UCSD-AML1 (cell line): ENCODE data around the gene GRP.

Source experiments
- DNase-seq: peaks from one replicate; lab custom pipeline; 2025; ENCODE audit not compliant: unreplicated experiment; lab: John Stamatoyannopoulos, UW

GRP gene

DNA sequence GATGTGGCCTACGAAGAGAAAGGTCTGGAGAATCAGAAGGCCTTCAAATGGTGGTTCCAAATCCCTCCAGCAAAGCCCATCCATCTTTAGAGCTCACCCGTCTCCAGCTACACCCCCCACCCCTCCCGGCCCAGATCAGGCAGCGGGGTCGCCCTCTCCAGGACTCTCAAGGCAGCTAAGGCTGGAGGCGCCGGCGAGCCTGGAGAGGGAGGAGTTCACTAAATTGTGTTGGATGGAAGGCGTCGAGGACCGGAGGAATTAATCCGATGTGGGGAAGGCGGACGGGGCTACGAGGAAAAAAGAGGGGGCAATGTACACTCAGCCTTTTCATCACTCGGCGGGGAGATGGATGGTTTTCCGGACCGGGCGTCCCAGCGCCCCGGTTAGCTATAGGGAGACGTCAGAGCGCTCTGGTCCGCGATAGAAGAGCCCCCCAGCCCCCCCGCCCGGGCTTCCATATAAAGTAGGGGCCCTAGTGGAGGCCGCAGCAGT lies at the start of gene GRP:
GRP (plus strand) TSS at position 487 of the 492 bp plus-strand sequence. CDS start 108 bp downstream, outside the sequence.
- DNase-seq = no peak

DNA sequence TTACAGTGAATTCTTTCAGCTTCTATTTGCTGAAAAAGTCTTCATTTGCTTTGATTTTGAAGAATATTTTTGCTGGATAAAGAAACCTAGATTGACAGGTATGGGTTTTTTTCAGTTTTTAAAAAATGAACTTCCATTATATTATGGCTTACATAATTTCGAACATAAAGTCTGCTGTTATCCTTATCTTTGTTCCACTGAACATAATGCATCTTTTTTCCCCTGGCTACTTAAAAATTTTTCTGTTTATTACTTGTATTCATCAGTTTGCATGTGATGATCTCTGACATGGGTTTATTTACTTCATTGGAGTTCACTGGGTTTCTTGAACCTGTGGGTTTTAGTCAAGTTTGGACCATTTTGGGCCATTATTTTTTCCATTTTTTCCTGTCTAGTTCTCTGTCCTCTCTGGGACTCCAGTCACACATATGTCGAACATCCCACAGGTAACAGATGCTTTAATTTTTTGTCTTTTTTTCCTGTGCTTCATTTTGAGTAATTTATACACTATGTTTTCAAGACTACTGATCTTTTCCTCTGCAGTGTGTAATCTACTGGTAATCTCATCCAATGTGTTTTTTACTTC lies 47.2 kb upstream of the GRP start:
- no peak for DNase-seq

DNA sequence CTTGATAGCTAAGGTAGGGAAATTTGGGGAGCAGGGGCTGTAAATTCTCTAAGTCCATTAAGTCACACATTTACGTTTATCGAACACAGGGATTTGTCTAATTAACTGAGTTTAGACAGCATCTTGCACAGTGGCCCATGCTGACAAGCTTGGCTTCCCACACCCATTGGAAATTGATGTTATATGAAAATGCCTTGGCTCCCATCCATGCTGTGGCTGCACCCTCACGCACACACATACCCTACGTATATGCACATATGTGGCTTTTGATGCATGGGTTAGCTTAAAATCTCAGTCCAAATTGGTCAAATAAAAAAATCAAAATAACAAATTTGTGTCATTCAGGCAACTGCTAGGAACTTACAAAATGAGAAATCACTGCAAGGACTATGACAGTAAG lies 42.5 kb upstream of the GRP start:
- no peak for DNase-seq

DNA sequence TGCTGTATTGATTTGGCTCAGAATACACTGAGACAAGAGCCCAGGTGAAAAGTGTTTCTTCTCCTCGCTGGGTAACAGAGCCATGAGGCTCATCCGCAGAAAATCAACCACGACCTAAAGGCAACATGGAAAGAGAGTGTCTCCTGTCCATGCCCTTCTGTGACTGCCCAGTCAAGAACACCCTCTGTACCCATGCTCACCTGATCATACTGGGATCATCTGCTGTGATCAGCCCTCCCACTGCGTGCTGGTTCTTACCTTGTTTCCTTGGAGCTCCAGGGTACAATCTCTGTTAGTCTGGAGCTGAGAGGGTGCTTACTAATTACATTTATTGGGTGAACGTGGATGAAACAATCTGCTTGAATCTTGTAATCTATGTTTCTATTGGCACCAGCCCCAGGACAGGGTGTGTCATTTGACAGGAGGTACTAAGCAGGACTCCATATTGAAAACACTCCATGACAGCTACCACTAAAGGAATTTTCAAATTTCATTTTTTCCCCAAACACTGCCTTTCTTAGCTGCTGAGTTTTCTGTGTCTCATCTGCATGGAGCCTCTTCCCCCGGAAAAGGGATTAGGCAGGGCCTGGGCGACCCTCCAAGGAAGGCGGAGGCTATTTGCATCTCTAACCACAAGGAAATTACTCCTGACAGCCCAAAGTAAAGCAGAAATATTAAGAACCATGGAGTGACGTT lies 39.7 kb upstream of the GRP start:
- DNase-seq = no peak

DNA sequence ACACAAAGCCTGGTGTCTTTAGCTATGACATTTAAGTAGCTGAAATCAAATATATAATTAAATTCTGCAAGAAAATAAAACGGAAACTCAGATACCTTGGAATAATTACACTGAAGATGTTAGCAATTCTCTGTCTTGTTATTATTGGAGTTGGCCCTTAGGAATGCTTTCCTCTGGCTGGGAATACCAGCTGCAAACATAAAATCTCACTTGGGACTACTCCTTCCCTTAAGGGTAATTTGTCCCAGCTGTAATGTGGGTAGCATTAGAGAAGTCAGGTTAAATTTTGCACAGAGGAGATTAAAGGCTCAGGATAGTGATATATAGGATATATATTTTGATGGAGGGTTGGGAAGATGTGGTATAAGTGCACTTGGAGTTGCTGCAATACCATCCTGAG lies 37.3 kb upstream of the GRP start:
- DNase-seq = no peak

DNA sequence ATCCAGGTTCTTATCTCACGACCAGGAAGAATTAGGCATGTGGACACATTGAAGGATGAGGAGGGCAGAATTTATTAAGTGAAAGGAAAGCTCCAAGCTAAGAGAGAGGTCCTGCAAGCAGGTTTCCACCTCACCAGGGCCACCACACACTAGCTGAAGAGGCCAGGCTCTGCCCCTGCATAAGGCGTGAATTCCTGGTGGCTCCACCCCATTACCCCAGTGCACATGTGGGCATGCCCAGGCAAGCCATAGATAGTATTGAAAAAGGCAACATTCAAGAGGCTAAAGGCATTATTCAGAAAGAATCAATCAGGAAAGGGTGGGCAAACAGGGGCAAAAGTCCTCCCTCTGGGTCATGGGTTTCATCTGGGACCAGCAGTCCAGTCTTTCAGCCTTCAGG lies 30.9 kb upstream of the GRP start:
- no peak for DNase-seq

DNA sequence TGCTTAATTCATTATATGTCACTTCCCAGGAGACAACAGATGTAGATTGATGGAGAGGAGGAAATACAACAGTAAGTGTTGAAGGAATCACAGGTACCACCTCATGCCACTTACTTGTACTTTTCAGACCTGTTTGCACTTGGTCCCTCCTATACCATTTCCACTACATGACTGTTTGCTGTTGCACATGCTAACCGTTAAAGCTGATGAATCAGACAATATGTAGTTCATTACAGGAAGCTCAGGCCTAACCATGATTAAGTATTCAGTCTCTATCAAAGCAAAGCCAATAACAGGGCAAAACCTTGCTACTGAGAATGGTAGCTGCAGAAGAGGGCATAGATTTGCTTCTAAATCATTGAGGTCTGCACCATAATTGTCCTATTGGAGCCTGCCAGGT lies 30.2 kb upstream of the GRP start:
- DNase-seq = no peak

DNA sequence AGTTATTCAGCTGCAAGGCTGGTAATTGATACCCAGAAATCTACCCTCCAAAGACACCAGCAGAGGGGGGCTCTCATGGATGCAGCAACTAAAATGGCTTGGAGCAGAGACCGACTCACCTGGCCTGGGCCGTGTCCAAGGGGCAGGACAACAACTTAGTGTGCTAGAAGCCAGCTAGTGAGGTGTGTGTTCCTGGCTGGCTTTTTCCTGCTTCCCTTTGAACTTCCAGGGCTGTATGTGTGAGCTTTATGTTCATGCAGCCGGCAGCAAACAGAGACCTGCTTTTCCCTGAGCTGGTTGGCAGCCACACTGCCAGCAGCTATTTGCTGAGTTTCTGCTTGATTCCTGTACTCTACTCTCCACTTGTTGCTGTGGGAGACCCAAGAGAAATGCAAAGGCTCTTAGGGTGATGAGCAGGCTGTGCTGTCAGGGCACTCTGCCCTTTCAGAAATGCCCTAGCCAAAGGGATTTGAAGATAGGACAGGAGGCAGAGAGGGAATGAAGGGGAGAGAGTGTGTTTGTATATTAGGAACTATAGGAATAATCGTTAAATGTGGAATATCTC lies 23.7 kb upstream of the GRP start:
- DNase-seq = no peak

DNA sequence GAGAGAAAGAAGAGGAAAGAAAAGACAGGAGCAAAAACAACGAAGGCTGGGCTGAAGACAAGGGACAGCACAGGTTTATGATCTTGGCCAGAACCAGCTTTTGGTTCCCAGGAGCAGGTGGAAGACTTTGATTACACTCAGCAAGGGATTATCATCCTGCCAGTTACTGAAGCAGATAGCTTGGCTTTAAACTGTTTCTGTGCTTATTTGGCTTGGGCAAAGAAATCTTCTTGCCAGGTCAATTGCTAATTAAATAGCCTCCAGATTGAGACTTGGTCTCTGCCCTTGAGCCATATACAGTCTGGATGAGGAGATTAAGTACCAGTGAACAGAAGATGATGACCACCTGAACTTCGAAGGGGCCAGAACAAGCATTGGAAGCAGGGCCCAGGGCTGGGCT lies 22.3 kb upstream of the GRP start:
- DNase-seq = no peak

DNA sequence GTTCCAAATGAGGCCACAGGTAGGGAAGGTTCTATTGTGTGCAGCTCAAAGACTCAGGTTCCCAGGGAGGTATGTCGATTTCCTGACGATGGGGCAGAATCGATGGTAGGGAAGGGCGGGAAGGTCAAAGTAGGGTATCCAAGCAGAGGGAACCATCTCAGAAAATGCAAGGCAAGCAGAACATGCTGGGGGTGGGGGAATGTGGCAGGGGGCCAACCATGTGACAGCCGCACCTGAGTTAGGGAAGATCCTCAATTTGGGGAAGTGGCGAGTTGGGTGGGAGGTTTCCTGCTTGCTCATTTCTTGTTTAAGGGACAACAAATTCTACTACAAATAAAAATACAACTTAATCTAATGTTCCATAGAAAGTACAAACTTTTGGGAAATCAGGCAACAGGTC lies 21.7 kb upstream of the GRP start:
- DNase-seq = no peak

DNA sequence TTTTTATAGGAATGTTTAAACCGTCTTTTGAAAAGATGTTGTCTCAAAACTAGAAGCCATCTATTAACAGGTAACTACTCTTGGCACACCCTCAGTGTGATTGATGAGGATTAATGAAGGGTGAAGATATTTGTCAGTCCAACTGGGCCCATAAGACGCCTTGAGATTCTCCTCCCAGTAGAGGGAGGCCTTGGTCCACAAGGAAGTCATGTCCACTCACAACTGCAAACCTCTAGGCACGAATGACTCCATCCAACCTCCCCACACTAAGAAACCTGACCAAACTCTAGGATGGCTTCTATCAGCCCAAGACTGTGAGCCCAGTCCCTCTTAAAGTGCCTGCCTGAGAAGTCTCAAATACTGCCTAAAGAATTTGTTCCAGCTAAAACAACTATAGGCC lies 19.2 kb upstream of the GRP start:
- no peak for DNase-seq

DNA sequence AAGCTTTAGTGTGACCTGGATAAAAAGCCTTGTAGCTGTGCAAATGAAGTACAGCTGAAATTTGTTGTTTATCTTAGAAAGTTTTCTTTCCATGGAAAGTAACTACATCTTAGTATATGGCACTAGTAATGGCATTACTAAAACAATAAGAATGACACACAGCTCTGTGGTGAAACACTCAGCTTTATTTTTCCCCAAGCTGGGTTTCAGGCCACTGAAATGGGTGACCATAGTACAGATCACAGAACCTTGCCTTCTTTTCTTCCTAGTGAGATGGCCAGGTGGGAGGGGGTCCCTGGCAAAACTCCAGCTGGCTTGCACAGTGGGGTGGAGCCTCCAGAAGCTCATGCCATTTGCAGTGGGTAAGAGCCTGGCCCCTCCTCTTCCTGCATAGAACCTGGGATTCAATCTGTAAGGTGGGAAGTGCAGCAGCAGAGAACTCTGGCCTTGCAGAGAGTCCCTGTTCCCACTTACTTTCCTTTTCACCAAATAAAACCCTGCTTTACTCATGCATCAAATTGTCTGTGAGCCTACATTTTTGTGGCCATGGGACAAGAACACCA lies 17.6 kb upstream of the GRP start:
- no peak for DNase-seq

DNA sequence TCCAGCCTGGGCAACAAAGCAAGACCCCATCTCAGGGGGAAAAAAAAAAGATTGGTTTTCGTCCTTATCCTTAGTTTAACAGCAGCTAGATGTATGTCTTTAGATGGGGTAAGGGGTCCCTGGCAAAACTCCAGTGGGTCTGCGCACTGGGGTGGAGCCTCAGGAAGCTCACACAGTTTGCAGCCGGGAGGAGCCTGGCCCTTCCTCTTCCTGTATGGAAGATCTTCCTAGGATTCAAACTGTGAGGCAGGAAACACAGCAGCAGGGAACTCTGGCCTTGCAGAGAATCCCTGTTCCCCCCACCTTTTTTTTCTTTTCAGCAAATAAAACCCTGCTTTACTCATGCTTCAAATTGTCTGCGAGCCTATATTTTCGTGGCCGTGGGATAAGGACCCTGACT lies 12.5 kb upstream of the GRP start:
- no peak for DNase-seq

DNA sequence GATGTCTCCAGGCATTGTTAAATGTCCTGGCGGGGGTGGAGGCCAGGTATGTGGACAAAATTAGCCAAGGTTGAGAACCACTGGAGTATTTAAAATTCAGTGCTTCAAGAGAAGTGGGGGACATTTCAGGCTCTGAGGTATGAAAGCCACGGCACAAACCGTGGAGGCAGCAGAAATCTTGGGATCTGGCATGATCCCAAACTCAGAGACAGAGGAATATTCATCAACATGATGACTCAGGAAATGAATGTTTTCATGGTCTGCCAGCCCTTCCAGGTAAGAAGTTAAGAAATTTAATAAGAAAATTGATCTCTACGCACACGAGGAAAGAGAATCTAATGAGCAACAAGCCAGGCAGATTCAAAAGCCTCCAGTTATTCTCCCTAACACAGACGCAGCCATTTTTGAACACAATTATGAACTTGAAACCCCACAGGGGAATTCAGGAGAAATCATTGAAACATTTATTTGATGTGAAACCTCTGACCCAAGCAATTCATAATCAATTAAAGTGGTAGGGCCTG lies 11.3 kb upstream of the GRP start:
- no peak for DNase-seq

DNA sequence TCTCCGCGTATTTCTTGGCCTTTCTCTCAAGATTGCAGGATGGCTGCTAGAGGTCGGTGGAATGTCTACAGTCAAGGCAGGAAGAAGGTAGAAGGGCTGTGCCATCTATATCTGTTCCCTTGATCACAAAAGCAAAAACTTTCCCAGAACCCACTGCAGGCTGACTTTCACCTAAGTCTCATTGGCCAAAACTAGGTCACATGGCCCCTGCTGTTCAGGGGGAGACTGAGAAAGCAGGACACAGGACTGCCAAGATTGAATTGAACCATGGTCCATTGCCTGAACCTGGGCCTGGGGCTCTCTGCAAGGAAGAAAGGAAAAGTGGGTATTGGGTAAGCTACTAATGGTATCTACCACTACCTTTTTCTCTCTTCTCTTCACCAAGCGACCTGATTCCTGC lies 9.7 kb upstream of the GRP start:
- no peak for DNase-seq

DNA sequence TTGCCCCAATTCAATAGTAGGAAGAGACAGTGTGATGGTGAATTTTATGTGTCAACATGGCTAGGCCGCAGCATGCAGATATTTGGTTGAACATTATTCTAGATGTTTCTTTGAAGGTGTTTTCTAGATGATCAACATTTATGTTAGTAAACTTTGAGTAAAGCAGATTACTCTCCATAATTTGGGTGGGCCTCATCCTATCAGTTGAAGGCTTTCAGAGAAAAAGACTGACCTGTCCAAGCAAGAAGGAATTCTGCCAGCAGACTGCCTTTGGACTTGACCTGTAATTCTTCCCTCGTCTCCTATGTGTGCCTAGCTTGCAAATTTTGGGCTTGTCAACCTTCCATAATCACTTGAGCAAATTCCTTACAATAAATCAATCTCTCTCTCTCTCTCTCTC lies 8.3 kb upstream of the GRP start:
- DNase-seq = no peak

DNA sequence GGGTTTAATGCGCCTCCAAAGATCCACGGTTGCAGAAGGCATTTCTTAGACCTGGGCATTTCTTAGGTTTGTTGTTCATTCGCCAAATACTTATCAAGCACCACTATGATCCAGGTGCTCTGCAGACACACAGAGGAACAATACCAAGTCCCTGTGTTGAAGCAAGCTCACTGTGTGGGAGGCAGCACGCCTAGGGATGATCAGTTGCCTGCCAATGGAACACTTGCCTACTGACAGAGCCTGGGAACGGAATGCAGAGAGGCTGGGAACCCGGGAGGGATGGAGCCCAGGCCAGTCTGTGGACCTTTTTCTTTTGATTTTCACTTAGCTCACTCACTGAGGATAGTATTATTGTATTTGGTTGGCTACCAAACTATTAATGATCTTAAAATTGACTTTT lies 1.9 kb upstream of the GRP start:
- no peak for DNase-seq

DNA sequence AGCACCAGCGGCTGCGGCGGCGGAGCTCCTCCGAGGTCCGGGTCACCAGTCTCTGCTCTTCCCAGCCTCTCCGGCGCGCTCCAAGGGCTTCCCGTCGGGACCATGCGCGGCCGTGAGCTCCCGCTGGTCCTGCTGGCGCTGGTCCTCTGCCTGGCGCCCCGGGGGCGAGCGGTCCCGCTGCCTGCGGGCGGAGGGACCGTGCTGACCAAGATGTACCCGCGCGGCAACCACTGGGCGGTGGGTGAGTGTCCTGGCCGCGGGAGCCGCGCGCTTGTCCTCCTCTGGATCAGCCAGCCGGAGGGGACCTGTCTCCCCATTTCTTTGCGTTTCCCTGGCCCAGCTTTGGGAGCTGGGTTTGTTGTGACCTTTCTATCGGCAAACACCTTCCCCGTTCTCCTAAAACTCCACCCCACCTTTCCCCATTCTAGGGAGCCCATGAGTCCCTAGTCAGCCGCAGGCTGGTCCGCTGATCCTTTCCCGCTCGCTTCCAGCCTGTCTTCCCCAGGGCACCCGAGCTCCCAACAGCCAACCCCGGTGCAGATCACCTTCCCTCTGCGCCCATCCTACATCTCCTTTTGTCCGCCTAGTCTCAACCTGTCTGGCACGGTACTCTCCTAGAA lies 316 bp downstream of the GRP start:
- DNase-seq = no peak

DNA sequence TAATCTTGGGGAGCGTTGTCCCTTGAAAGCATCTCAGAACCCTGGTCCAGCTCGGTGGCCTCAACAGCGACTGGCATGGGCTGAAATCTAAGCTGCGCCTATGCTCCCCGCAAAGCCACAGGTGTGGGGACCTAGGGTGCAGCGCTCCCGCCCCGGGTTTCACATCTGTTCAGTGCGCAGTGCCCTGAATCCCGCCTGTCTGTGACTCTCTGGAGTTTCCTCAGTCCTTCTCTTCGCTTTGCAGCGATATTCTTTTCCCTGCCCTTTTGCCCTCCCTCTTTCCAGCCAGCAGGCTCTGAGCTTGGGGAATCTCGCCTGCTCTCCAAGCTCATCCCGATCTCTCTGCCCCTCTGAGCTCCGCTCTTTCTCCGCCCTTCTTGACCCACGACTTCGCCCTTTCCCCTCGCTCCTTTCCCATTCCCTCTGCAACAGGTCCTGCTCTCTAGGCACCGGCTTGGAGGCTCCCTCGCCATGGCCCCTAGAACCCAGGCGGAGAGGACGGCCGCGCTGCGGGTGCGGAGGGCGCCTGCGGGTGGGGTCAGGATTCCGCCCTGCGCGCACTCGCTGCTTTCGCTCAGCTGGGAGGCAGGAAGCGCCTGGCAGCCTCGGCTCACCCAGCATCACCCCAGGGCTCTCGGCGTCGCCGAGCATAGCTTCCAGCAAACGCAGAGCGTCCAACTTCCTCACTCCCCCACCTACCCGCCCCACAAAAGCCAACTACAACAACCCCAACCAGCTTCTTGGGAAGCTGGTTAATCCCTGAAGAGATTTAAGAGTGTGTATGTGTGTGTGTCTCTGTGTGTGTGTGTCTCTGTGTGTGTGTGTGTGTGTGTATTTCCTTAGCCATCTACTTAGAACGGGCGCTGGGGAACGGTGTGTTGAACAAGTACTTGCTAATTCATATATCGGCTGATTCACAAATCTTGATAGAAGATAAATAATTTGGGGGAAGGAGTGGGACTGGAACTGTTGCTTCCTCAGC lies 1.1 kb downstream of the GRP start:
- no peak for DNase-seq

DNA sequence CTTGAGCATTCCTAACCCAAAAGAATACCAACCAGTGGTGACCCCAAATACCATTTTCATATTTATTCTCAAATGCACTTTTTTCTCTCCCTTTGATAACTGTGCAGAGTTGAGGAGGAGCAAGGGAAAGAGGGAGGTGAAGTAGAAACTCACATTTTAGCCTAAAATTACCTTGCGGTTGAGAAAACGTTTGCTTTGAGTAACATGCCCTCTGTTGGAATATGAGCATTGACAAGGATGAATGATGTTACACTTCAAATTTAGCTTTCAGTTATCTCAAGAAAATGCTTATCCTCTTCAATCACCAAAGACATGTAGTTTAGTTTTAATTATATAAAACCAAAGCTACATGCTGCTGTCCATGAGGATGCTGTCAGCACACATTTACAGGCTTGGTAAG lies 2.4 kb downstream of the GRP start:
- DNase-seq = no peak

DNA sequence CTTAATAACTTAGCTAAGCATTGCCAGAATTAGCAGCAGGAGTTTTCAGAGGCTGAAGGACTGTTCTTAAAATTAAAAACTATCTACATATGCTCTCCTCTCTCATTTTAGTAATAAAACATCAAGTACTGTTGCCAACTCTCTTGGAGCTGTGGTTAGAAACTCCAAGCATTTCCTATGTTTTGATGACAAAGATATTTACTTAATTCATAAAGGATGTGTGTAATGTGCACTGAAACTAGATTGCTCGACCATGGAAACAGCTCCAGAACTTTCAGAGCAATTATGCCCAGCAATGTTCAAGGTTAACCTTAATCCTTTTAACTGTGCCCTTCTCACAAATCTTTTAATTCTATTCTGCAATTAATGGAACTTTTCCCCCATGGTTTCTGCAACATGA lies 8.4 kb downstream of the GRP start:
- DNase-seq = no peak
